Activated T-cell treated with anti-CD3 and anti-CD28 coated beads, Interleukin-2, amount 50 U/mL, for 4 hours (primary cell): Measurements from ENCODE around the gene PSMD5. TPM values are rescaled to one million over a fixed set of nuclear protein-coding genes. Genes with fewer than 3 reads are reported as not detected.
A peak's percentile ranks its signal among the peaks of the same experiment; 100 is the strongest.

Experiments used
- ATAC-seq, 2 donors: fragments of 200-7000 bp; cut with Tn5 transposase; one replicate each; pipeline ENCODE4 v1.10.0; 2021
- DNase-seq: peaks from one replicate; pipeline ENCODE4 v3.0.0-alpha.2; 2020
- H3K27me3 Mint-ChIP-seq: one replicate; pipeline ENCODE4 v1.8.0; 2021; ENCODE audit warnings: low read depth, mixed read lengths
- H3K36me3 Mint-ChIP-seq: one replicate; pipeline ENCODE4 v1.8.0; 2022; ENCODE audit warnings: mixed read lengths; ENCODE audit not compliant: insufficient read depth
- H3K4me1 Mint-ChIP-seq: one replicate; pipeline ENCODE4 v1.8.0; 2021; ENCODE audit warnings: low read depth, mixed read lengths
- H3K4me3 Mint-ChIP-seq: one replicate; pipeline ENCODE4 v1.8.0; 2021; ENCODE audit warnings: mild to moderate bottlenecking, moderate library complexity, mixed read lengths
- H3K9me3 Mint-ChIP-seq: one replicate; pipeline ENCODE4 v1.8.0; 2021; ENCODE audit warnings: mixed read lengths
- total RNA-seq, 3 donors: library from RNA; stranded (reverse); gene quantifications; one replicate each; pipeline ENCODE4 v1.2.1, GENCODE V29; 2021

Gene PSMD5
- total RNA-seq, 3 donors from 2014 or later: 64.3 to 75.9 (median 73.3) TPM

DNA sequence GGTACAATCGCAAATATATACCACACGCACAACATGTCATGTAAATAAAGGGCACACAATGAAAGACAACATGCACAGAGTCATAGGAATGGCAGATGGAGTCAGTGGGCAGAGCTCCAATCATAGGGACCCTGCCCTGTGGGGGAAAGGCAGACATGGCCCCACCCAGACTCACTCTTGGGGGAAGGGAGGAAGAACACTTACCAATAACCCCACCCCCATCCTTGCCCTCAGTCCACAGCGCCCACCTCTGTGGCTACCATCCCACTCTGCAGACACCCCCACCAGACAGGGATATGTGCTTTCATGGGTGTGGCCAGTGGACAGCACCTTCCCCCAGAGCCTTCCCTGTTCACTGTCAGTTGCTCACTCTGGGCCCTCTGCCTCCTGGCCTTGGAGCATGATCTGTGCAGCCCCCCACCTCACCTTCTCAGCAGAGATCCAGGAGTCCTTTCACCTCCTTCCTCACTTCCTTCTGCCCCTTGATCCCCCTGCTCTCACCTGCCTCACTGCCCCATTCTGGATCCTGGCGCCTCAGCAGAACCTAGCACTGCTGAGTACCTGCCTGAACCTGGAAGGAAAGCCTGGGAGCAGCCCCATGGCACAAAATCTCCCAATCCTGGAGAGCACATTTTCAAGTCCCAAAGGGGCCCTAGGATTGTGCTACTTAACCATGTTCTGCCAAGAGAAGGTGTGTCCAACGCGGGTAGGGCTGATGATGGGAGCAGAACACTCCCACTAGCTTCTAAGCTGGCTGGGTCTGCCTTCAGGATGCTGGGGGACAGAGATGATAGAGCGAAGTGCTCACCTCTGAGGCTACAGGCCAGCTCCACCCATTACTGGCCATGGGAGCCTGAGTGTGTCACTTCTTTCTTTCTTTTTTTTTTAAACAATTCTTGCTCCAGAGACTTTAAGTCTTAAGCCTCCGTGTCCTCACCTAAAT lies 35.7 kb upstream of the PSMD5 start:
- no peak for DNase-seq
- ATAC-seq: no peak
- Mint-ChIP-seq H3K27me3 (no peaks in the 10 kb centered on the region), H3K9me3 (no peaks in the 10 kb centered on the region), H3K4me1 (peaks cover 81% of the 10 kb centered on the region), H3K4me3 (peak overlapping the region; percentile 94), H3K36me3 (peaks cover 17% of the 10 kb centered on the region)

DNA sequence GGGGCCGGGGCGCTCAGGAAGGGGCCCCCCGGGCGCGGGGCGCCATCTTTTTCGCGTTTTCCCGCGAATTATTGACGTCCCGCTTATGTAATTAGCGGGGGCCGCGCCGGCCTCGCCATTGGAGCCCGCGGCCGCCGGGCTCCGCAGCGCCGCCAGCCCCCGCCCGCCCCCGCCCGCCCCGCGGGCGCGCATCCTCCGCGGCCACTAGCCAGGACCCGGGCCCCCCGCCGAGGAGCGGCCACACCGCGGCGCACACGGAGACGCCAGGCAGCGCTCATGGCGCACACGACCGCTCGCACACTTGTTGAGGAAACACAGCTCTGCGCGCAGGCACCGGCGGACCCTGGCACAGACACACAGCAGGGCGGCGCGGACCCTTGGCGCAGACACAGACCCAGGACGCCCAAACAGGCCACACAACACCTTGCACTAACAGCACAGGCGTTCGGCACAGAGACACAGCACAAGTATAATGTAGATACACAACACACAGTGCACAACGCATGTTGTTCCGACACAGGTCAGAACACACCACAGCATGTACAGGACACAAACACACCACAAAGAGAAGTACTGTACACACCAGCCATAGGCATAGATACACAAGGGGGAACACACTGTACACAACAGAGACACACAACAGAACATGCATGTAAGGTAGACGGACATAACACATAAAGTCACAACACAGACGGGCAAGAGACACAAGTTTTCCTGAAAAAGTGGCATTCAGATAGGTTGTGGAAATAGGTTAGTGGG lies 34.7 kb upstream of the PSMD5 start:
- Mint-ChIP-seq H3K4me3 (peak overlapping the region; percentile 94), H3K27me3 (no peaks in the 10 kb centered on the region), H3K36me3 (peaks cover 18% of the 10 kb centered on the region), H3K4me1 (peaks cover 82% of the 10 kb centered on the region), H3K9me3 (no peaks in the 10 kb centered on the region)
- ATAC-seq: peak; percentile 48 to 54
- peak; percentile 45 for DNase-seq

DNA sequence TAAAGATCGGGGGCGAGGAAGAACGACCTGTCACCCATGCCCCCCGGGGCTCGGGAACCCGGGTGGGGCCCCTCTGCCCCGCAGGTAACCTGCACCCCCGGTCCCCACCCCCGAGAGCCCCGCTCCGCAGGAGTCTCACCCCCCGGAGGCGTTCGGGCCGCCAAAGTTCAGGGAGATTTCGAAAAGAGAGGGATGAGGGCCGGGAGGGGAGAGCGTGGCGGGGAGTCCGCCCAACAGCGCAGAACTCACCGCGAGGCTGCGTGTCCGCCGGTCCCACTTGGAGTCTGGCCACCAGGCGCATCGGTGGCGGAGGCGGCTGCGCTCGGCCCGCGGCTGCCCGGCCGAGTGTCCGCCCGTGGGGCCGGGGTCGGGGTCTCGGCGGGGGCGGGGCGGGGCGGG lies 34.1 kb upstream of the PSMD5 start, which contains the start of gene PHF19:
PHF19 (minus strand) TSS at position 347 of the 399 bp plus-strand sequence. CDS start 2,447 bp downstream, outside the sequence.
- Mint-ChIP-seq H3K36me3 (peaks cover 22% of the 10 kb centered on the region), H3K4me1 (peaks cover 80% of the 10 kb centered on the region), H3K4me3 (peak within 1 kb of the TSS; percentile 94), H3K9me3 (no peaks in the 10 kb centered on the region), H3K27me3 (no peaks in the 10 kb centered on the region)
- ATAC-seq (peak; percentile 34 to 38), DNase-seq (no peak)

DNA sequence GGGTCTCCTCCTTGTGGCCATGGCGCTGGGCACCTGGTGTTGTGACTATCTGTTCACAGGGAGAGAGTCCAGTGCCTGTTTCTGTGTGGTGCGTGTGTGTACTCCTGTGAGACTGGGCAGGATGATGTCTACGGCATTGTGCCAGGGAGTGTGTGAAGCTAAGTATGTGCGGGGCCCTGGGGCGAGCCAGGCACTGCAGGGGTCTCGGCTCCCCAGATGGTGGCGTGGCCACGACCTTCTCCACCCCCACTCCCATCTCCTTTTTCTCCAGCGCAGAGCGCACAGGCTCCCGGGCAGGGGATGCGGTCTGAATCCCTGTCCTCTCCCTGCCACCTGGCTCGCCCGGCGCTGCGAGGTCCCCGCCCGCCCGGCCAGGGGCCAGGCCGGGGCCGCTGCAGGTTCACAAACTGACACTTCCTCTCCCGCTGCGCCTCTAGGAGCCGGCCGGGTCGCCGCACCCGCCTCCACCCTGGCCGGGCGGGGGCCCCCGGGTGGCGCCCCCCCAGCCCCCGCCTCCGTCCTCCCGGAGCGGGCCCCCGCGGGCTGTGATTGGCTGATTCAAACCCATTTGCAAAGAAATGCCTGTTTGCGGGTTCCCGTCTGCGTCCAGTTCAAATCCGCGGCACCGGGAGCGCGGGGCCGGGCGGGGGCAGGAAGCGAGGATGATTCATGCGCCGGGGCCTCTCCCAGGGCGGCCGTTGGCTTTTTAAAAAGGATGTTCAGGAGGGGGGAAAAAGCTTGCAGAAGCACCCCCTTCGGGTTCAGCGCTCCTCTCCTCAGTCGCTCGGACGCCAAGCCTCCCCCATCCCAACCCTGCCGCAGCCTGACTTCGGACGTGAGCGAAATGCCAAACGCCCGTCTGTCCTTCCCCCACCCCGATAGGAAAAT lies 33.5 kb upstream of the PSMD5 start:
- H3K4me3 Mint-ChIP-seq: peak overlapping the region; percentile 85
- no peaks in the 10 kb centered on the region for H3K9me3 Mint-ChIP-seq
- peak; percentile 71 for DNase-seq
- no peaks in the 10 kb centered on the region for H3K27me3 Mint-ChIP-seq
- peaks cover 22% of the 10 kb centered on the region for H3K36me3 Mint-ChIP-seq
- peaks cover 77% of the 10 kb centered on the region for H3K4me1 Mint-ChIP-seq
- ATAC-seq: peak; percentile 53 to 59

DNA sequence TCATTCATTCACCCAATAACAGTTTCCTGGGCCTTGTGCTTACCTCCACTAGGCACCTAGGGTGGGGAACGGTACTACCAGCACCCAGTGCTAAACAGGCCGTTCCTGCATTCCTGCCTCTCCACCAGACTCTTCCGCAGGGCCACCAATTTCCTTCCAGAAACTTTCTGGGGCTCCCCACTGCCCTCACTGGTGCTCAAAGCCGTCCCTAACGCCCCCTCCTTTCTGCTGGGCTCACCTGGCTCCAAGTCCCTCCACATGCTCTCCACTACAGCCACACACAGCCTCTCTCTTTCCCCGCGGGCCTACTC lies 32.9 kb upstream of the PSMD5 start:
- ATAC-seq (no peak), DNase-seq (no peak)
- peaks cover 75% of the 10 kb centered on the region for H3K4me1 Mint-ChIP-seq
- H3K27me3 Mint-ChIP-seq: no peaks in the 10 kb centered on the region
- peak overlapping the region; percentile 85 for H3K4me3 Mint-ChIP-seq
- H3K9me3 Mint-ChIP-seq: no peaks in the 10 kb centered on the region
- H3K36me3 Mint-ChIP-seq: peaks cover 22% of the 10 kb centered on the region

DNA sequence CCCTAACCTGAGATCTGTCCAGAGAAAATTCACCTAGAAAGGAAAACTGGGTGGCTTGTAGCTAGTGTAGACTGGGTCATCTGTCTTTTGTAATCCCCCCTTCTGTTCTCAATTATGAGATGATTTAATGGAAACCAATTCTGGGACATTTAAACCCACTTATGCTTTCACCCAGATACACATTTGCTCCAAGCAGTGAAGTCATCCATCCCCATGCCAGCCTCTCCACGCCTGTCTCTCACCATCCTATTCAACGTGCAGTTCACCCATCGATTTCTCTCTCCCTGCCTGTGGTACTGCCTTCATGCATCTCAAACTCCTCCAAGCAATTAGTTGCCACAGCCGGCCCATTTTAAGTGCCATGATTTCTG lies 32.5 kb upstream of the PSMD5 start:
- Mint-ChIP-seq H3K4me1 (peaks cover 71% of the 10 kb centered on the region), H3K4me3 (peak overlapping the region; percentile 85), H3K36me3 (peaks cover 22% of the 10 kb centered on the region), H3K27me3 (no peaks in the 10 kb centered on the region), H3K9me3 (no peaks in the 10 kb centered on the region)
- no peak for DNase-seq
- no peak for ATAC-seq

DNA sequence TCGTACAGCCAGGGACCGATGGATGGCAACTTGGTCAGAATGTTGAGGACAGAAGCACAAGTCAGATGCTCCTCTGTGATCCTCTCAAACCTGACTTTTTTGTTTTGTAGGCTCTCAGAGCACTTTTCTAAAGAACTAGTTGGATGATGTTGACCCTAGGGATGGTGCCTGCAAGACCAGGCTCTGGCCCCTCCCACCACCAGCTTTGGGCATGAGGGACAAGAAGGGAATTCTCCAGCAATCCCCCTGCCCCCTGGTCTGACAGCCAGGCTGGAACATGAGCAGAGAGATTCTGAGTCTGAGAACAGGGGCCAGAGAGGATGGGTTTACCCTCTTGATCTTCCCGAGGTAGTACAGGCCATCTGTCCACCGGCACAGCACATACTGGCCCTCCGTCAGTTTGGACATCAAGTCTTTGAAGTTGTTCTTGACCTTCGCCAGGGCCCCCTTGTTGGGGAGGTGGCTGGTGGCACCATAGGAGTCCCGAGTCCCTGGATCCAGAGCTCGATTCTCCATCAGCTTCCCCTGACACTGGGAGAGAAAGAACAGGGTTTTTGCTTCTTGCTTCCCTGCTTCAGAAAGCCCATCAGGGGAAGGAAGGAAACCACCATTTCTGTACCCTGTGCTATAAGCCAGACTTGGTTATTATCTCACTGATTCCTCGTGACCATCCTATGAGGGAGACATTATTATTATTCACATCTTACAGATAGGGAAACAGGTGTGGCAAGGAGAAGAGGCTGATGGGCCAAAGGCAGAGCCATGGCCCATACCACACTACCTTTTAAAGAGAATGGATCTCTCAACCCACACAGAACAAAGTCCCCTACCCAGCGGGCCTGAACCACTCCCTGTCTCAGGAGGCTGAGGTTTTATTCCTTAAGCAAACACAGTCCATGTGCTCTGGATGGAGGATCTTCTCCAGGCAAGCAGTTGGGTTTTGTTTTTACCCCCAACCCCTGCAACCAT lies 31.8 kb upstream of the PSMD5 start:
- Mint-ChIP-seq H3K36me3 (peaks cover 22% of the 10 kb centered on the region), H3K4me1 (peaks cover 67% of the 10 kb centered on the region), H3K27me3 (no peaks in the 10 kb centered on the region), H3K4me3 (peak overlapping the region; percentile 1), H3K9me3 (no peaks in the 10 kb centered on the region)
- ATAC-seq: no peak
- DNase-seq: no peak

DNA sequence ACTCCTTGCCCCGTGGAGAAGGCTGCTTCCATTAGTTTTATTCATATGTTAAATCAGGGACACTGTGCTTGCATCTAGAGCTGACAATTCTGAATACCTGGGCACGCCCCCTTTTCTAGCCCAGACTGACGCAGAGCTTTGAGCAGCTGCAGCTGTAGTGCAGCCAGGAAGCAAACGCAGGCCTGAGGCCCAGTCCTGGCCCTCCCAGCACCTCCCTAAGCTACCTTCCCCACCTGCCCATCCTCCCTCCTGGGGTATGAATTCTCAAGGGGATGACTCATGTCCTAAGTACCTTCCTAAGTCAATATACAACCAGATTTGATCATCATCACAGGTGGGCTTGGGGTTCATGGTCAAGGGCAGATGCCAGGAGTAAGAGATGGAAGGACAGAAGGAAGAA lies 30.8 kb upstream of the PSMD5 start:
- no peaks in the 10 kb centered on the region for H3K27me3 Mint-ChIP-seq
- H3K9me3 Mint-ChIP-seq: no peaks in the 10 kb centered on the region
- peaks cover 22% of the 10 kb centered on the region for H3K36me3 Mint-ChIP-seq
- H3K4me3 Mint-ChIP-seq: no peak overlapping the region
- no peak for ATAC-seq
- H3K4me1 Mint-ChIP-seq: peaks cover 63% of the 10 kb centered on the region
- no peak for DNase-seq

DNA sequence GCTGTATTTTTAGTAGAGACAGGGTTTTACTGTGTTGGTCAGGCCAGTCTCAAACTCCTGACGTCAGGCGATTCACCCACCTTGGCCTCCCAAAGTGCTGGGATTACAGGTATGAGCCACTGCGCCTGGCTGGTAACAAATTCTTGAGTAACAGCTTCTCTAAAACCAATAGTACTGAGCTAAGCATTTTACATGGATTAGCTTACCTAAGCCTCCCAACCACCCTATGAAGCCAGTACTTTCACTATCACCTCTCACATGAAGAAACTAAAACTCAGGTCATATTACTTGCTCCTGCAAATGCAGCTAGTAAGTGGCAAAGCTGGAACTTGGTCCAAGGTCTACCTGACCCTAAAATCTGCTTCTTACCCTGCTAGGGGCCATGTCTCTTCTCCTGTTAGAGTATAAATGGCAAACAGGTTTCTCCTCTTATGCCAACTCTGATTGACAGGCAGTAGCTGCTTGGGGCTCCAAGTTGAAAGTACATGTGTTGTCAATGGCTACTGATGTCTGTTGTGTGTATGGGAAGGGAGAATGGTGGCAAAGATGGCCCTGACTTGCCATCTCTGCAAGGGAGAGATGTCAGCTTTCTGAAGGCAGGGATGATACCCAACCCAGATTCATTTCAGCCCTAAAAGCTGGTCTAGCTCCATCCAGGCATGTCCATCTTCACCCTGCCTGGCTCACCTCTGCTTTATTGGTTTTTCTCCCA lies 30.2 kb upstream of the PSMD5 start:
- peaks cover 60% of the 10 kb centered on the region for H3K4me1 Mint-ChIP-seq
- H3K4me3 Mint-ChIP-seq: no peak overlapping the region
- H3K27me3 Mint-ChIP-seq: no peaks in the 10 kb centered on the region
- ATAC-seq (no peak), DNase-seq (no peak)
- peaks cover 22% of the 10 kb centered on the region for H3K36me3 Mint-ChIP-seq
- H3K9me3 Mint-ChIP-seq: no peaks in the 10 kb centered on the region

DNA sequence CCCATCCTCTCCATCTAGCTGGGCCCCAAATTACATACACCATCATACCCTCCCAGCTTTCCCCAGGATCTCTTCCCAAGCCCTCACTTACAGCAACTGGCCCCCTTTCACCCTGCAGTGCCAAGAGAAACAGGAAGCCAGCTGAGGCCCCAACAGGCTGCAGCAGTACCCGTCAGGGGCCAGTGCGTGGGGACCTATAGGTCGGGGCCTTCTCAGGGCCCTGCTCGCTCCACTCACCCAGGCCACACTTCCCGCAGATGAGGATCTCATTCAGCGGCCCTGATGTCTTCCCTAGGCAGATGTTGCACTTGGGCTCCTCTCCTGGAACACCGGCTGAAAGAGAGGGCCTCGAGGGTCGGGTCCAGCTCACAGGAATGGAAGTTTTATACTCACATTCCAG lies 27.5 kb upstream of the PSMD5 start:
- ATAC-seq (no peak), DNase-seq (no peak)
- Mint-ChIP-seq H3K4me1 (peaks cover 45% of the 10 kb centered on the region), H3K36me3 (peaks cover 20% of the 10 kb centered on the region), H3K27me3 (no peaks in the 10 kb centered on the region), H3K4me3 (no peak overlapping the region), H3K9me3 (no peaks in the 10 kb centered on the region)

DNA sequence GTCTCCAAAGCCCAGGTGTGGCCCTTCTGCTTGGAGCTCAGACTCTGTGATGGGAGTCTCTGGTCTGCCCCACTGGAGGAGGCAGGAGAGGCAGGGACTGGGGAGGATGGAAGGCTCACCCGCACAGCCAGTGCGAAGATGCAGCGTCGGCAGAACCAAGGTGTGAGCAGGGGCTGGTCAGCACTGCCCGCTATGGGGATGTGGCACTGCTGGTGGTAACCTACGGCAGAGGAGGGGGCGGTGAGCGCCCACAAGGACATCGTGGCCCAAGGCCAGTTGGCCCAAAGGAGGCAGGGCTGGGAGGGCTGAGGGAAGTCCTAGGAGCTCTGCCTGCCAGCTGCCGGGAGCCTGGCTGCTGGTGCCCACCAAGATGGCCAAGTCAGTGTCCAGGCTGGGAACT lies 27.0 kb upstream of the PSMD5 start:
- Mint-ChIP-seq H3K4me1 (peaks cover 42% of the 10 kb centered on the region), H3K27me3 (no peaks in the 10 kb centered on the region), H3K4me3 (peak overlapping the region; percentile 13), H3K36me3 (peaks cover 19% of the 10 kb centered on the region), H3K9me3 (no peaks in the 10 kb centered on the region)
- DNase-seq (no peak), ATAC-seq (no peak)

DNA sequence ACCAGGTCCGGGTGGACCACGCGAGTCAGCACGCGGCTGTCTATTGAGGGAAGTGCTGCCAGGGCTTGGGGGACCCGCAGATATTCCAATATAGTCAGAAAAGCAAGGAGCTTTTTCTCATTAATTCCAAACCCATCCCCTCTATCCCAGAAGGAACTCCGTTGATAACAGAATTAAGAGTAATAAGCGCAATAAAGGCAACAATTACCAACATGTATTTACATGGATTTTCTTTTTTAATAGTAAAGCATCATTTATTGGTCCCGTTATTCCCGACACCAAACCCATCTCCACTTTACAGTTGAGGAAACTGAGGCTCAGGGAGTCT lies 26.6 kb upstream of the PSMD5 start:
- ATAC-seq: no peak
- no peaks in the 10 kb centered on the region for H3K9me3 Mint-ChIP-seq
- H3K36me3 Mint-ChIP-seq: peaks cover 17% of the 10 kb centered on the region
- H3K4me1 Mint-ChIP-seq: peaks cover 38% of the 10 kb centered on the region
- DNase-seq: no peak
- H3K4me3 Mint-ChIP-seq: peak overlapping the region; percentile 85
- H3K27me3 Mint-ChIP-seq: no peaks in the 10 kb centered on the region
